Measurements from ENCODE around the gene SRPRB. TPM values are rescaled to one million over a fixed set of nuclear protein-coding genes. Genes with fewer than 3 reads are reported as not detected.

Gene SRPRB
- total and polyA plus RNA-seq, 2 experiments from 2014 or later, result 25.6 to 36.0 TPM

- Histone ChIP-seq H3K36me3 (ENCODE audit: insufficient read depth) (no peaks in the 10 kb centered on the region), H3K4me2 (no peak overlapping the region), H3K4me1 (ENCODE audit: insufficient read depth) (peaks cover 4% of the 10 kb centered on the region; the same call in 1 of the 2 replicates), H3F3A (replicated peaks; ENCODE audit: low read depth) (no peaks in the 10 kb centered on the region), H3K4me3 (no peak overlapping the region), H3K27ac (ENCODE audit: low read depth) (no peak overlapping the region), H4K20me1 (replicated peaks; ENCODE audit: insufficient read depth) (no peaks in the 10 kb centered on the region), H3K9me2 (ENCODE audit: insufficient read depth) (no peaks in the 10 kb centered on the region), H3K79me2 (replicated peaks; ENCODE audit: insufficient read depth) (no peaks in the 10 kb centered on the region), H3K27me3 (ENCODE audit: insufficient read depth) (no peaks in the 10 kb centered on the region), H2AFZ (no peak overlapping the region)
- H3K4me1 Mint-ChIP-seq, result peaks cover 21% of the 10 kb centered on the region
- H3K4me3 Mint-ChIP-seq, result no peak overlapping the region
- TF ChIP-seq CREB1 (CRISPR knock-in tag; IDR thresholded peaks at IDR 0.05; ENCODE audit: low read depth), result no peak
- no peak for TF ChIP-seq ZNF114 (CRISPR knock-in tag; IDR thresholded peaks at IDR 0.05)
- TF ChIP-seq NANOG (IDR thresholded peaks at IDR 0.05; ENCODE audit: borderline replicate concordance), result no peak
- no peak for TF ChIP-seq STAT1 (IDR thresholded peaks at IDR 0.05; ENCODE audit: unreplicated experiment)
- no peak for TF ChIP-seq ZNF462 (CRISPR knock-in tag; IDR thresholded peaks at IDR 0.05)
- TF ChIP-seq EZH2phosphoT487 (IDR thresholded peaks at IDR 0.05; ENCODE audit: unreplicated experiment), result no peak
- no peak for TF ChIP-seq REST (IDR thresholded peaks at IDR 0.05; ENCODE audit: unreplicated experiment)
- no peak for TF ChIP-seq EZH2 (IDR thresholded peaks at IDR 0.05; ENCODE audit: low read depth, unreplicated experiment)
- no peak for TF ChIP-seq JUNB (IDR thresholded peaks at IDR 0.05; ENCODE audit: unreplicated experiment)
- TF ChIP-seq POLR2AphosphoS5 (IDR thresholded peaks at IDR 0.05; ENCODE audit: low read depth), result no peak
- no peak for TF ChIP-seq ETS1 (IDR thresholded peaks at IDR 0.05)
- TF ChIP-seq CTCF (conservative IDR thresholded peaks at IDR 0.05; ENCODE audit: low read depth in 2 of 2), result no peak
- no peak for TF ChIP-seq ZNF331 (CRISPR knock-in tag; IDR thresholded peaks at IDR 0.05; ENCODE audit: low read depth)
- no peak overlapping the region for H3K27ac Mint-ChIP-seq
- peaks cover 20% of the 10 kb centered on the region for H3K27me3 Mint-ChIP-seq (ENCODE audit: insufficient read depth, low read depth, poor library complexity)
- no peak for DNase-seq (ENCODE audit: low spot score)
- H3K9me3 Mint-ChIP-seq, result no peaks in the 10 kb centered on the region
- no peak for ATAC-seq
- H3K36me3 Mint-ChIP-seq (ENCODE audit: low read depth), result no peaks in the 10 kb centered on the region
Observed at GRCh38 chr3:133859381-133860234, 54.0 kb downstream of the SRPRB start.
